HG02588 (cell line): ENCODE data around the gene FXYD5.

Experiments used
- ATAC-seq: cut with Tn5 transposase; IDR thresholded peaks from one replicate; pipeline ENCODE4 v1.9.1; 2021; ENCODE audit warnings: mild to moderate bottlenecking, moderate library complexity; ENCODE audit not compliant: unreplicated experiment

FXYD5 gene

GRCh38 chr19:35211545-35212230 lies 57.2 kb downstream of the FXYD5 start:
- no peak for ATAC-seq

GRCh38 chr19:35212241-35212640 lies 57.7 kb downstream of the FXYD5 start:
- no peak for ATAC-seq

GRCh38 chr19:35213663-35214632 lies 59.4 kb downstream of the FXYD5 start:
- peak; percentile 55 for ATAC-seq

GRCh38 chr19:35214766-35215422 lies 60.4 kb downstream of the FXYD5 start:
- ATAC-seq = no peak

GRCh38 chr19:35216016-35216832 lies 61.7 kb downstream of the FXYD5 start:
- ATAC-seq = no peak

GRCh38 chr19:35216833-35217648 lies 62.5 kb downstream of the FXYD5 start:
- no peak for ATAC-seq

GRCh38 chr19:35217649-35217990 lies 63.1 kb downstream of the FXYD5 start:
- ATAC-seq = no peak

- ATAC-seq = no peak
Observed at GRCh38 chr19:35219008-35219407, 64.5 kb downstream of the FXYD5 start.
